ENCODE data around the gene GLP2R.

GRCh38 chr17:9813166-9813565 is 12.6 kb upstream of the GLP2R start:
- no peak for TF ChIP-seq CREB1 (IDR thresholded peaks at IDR 0.05)
- TF ChIP-seq CEBPB (IDR thresholded peaks at IDR 0.05; ENCODE audit: low read depth, low read length): no peak
- TF ChIP-seq TAF7 (optimal IDR thresholded peaks at IDR 0.05; ENCODE audit: borderline replicate concordance, low read depth, low read length): no peak
- TF ChIP-seq USF2 (IDR thresholded peaks at IDR 0.05; ENCODE audit: low read length): no peak
- no peak for TF ChIP-seq CTCF (IDR thresholded peaks at IDR 0.05; ENCODE audit: control extremely low read depth in 1 of 3, insufficient read depth in 1 of 3, low read depth in 1 of 3, low read length in 3 of 3)

Data from H1 (cell line).